Panc1 (cell line): Measurements from ENCODE around the gene IGF1. TPM values are rescaled to one million over a fixed set of nuclear protein-coding genes. Genes with fewer than 3 reads are reported as not detected.

Experiments used
- ATAC-seq: fragments of 200-7000 bp; cut with Tn5 transposase; 2 replicates; pipeline ENCODE4 v1.9.1; 2020; ENCODE audit warnings: mild to moderate bottlenecking, moderate library complexity
- BruUV-seq: library from RNA; stranded (reverse); fragments of 400-500 nt; replicated peaks from 2 replicates; lab custom pipeline; 2021; lab: Mats Ljungman, UMichigan
- CTCF ChIA-PET: fragments of 300-600 bp; sonication (Branson Sonifier 250); formaldehyde crosslinking; loops from one replicate; lab custom pipeline; 2022; ENCODE audit warnings: antibody characterized with exemption; lab: Charles Lee
- POLR2A ChIA-PET: fragments of 300-600 bp; sonication (Branson Sonifier 250); formaldehyde crosslinking; loops from one replicate; lab custom pipeline; 2022; ENCODE audit warnings: antibody characterized with exemption; lab: Charles Lee
- DNase-seq: peaks from one replicate; pipeline ENCODE4 v3.0.0-alpha.2; 2010; ENCODE audit warnings: low read depth, low spot score
- H3K27ac ChIP-seq: 2 replicates; pipeline ENCODE4 v1.5.1; 2011; ENCODE audit warnings: mild to moderate bottlenecking, low read length, inconsistent platforms
- H3K27me3 ChIP-seq: fragments of 200-500 bp; sonication (Bioruptor generic); 2 replicates; pipeline ENCODE4 v1.6.0; 2014; ENCODE audit warnings: low read length, inconsistent platforms; ENCODE audit not compliant: control insufficient read depth, insufficient read depth
- H3K36me3 ChIP-seq: fragments of 200-500 bp; sonication (Bioruptor generic); 2 replicates; pipeline ENCODE4 v1.5.1; 2014; ENCODE audit warnings: inconsistent platforms, mild to moderate bottlenecking, low read length, moderate library complexity; ENCODE audit not compliant: control insufficient read depth, insufficient read depth
- H3K4me1 ChIP-seq: 2 replicates; pipeline ENCODE4 v1.5.1; 2011; ENCODE audit warnings: inconsistent platforms, mild to moderate bottlenecking, low read length, moderate library complexity; ENCODE audit not compliant: control insufficient read depth, insufficient read depth
- H3K4me3 ChIP-seq, 2 experiments: 2 replicates each; pipeline ENCODE4 v1.5.1; 2011 to 2012; ENCODE audit warnings: low read depth in 2 of 2, low read length in 2 of 2, mild to moderate bottlenecking in 2 of 2, inconsistent platforms in 1 of 2, moderate library complexity in 1 of 2
- H3K9me3 ChIP-seq: fragments of 200-500 bp; sonication (Bioruptor generic); 2 replicates; pipeline ENCODE4 v1.5.1; 2014; ENCODE audit warnings: low read depth, mild to moderate bottlenecking, inconsistent platforms, low read length, moderate library complexity; ENCODE audit not compliant: control insufficient read depth, insufficient read depth
- POLR2AphosphoS5 ChIP-seq: IDR thresholded peaks from 2 replicates; pipeline ENCODE4 v1.6.1; 2012; ENCODE audit warnings: mild to moderate bottlenecking, low read depth, low read length, moderate library complexity
- REST ChIP-seq, 2 experiments: IDR thresholded peaks; 2 replicates each; pipeline ENCODE4 v1.6.1; 2011 to 2012; ENCODE audit warnings: low read depth in 2 of 2, control low read depth in 1 of 2, low read length in 1 of 2, mild to moderate bottlenecking in 1 of 2, moderate library complexity in 1 of 2; ENCODE audit not compliant: insufficient read depth in 1 of 2
- SIN3A ChIP-seq: IDR thresholded peaks from 2 replicates; pipeline ENCODE4 v1.6.1; 2012; ENCODE audit warnings: low read depth, mild to moderate bottlenecking, low read length, moderate library complexity, borderline replicate concordance; ENCODE audit not compliant: insufficient read depth
- TCF7L2 ChIP-seq: IDR thresholded peaks from 2 replicates; pipeline ENCODE4 v1.6.1; 2011; ENCODE audit warnings: mild to moderate bottlenecking, low read depth, low read length, inconsistent platforms
- in situ Hi-C: cut with HindIII; loops from 2 replicates; pipeline ENCODE4 v1.10.0; 2016; ENCODE audit warnings: low sequenced_read_pairs, low pct_unique_long_range_greater_than_20kb
- intact Hi-C: fragments of 100-400 bp; cut with micrococcal nuclease; formaldehyde crosslinking; loops from one replicate; pipeline ENCODE4 v1.10.0; 2022; ENCODE audit not compliant: unreplicated experiment
- total RNA-seq: library from RNA; stranded (reverse); gene quantifications from one replicate; pipeline ENCODE4 v1.2.1, GENCODE V29; 2021; ENCODE audit not compliant: unreplicated experiment
- TF ChIP-seq, protein P1 (sequence below): fragments of 450-650 bp; IDR thresholded peaks from 2 replicates; pipeline ENCODE4 v1.5.1; 2017; ENCODE audit warnings: mild to moderate bottlenecking

IGF1 gene
- total RNA-seq, 1 experiment from 2014 or later: not detected

DNA sequence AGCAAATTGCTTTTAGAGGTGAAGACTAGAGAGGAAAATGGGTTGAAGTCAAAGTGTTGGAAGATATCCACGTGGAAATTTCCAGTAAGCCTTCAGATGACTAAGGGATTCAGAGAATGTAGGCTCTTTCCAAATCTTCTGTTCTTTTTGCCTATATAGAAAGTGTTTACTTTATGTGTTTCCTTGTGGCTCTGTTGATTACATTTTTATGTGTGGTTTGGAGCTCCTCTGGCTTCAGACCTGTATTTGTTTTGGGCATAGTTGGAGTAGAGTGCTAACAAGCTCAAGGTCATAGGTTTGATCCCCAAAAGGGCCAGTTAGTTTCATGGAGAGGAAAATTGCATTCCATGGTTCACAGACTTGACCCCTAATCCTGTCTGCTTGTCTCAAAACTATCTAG is 91.9 kb downstream of the IGF1 start:
- CTCF ChIA-PET: no interaction called here
- Histone ChIP-seq H3K4me1 (no peaks in the 10 kb centered on the region), H3K9me3 (no peaks in the 10 kb centered on the region), H3K36me3 (no peaks in the 10 kb centered on the region), H3K27me3 (no peaks in the 10 kb centered on the region), H3K4me3 (no peak overlapping the region), H3K27ac (no peak overlapping the region)
- no peak for DNase-seq
- intact Hi-C loops: no loop called here
- in situ Hi-C loops: no loop called here
- TF ChIP-seq REST (IDR thresholded peaks at IDR 0.05; ENCODE audit: insufficient read depth in 1 of 2, low read depth in 2 of 2, low read length in 1 of 2) (no peak), TCF7L2 (no peak), POLR2AphosphoS5 (no peak), SIN3A (no peak)
- TF ChIP-seq, protein P1, sequence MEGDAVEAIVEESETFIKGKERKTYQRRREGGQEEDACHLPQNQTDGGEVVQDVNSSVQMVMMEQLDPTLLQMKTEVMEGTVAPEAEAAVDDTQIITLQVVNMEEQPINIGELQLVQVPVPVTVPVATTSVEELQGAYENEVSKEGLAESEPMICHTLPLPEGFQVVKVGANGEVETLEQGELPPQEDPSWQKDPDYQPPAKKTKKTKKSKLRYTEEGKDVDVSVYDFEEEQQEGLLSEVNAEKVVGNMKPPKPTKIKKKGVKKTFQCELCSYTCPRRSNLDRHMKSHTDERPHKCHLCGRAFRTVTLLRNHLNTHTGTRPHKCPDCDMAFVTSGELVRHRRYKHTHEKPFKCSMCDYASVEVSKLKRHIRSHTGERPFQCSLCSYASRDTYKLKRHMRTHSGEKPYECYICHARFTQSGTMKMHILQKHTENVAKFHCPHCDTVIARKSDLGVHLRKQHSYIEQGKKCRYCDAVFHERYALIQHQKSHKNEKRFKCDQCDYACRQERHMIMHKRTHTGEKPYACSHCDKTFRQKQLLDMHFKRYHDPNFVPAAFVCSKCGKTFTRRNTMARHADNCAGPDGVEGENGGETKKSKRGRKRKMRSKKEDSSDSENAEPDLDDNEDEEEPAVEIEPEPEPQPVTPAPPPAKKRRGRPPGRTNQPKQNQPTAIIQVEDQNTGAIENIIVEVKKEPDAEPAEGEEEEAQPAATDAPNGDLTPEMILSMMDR: no peak
- no peak for ATAC-seq
- no TSS peak for BruUV-seq
- POLR2A ChIA-PET: no interaction called here

DNA sequence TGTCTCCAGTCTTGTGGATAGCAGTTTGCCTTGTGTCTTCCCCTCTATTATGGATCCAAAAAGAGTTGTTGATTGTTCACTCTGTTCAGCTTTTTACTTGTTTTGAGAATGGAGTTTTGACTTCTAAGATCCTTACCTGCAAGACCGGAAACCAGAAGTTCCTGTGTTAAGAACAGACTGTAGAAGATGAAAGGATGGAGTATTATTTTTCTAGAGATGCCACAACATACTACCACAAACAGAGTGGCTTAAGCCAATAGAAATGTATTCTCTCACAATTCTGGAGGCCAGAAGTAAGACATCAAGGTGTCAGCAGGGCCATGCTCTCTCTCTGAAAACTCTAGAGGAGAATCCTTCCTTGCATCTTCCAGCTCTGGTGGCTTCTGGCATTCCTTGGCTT is 95.0 kb downstream of the IGF1 start:
- Histone ChIP-seq H3K9me3 (no peaks in the 10 kb centered on the region), H3K27ac (no peak overlapping the region), H3K36me3 (no peaks in the 10 kb centered on the region), H3K27me3 (no peaks in the 10 kb centered on the region), H3K4me1 (no peaks in the 10 kb centered on the region), H3K4me3 (no peak overlapping the region)
- ChIA-PET CTCF (no interaction called here), POLR2A (no interaction called here)
- in situ Hi-C loops (no loop called here), intact Hi-C loops (no loop called here)
- TF ChIP-seq SIN3A (no peak), POLR2AphosphoS5 (no peak), REST (IDR thresholded peaks at IDR 0.05; ENCODE audit: insufficient read depth in 1 of 2, low read depth in 2 of 2, low read length in 1 of 2) (no peak), TCF7L2 (no peak)
- TF ChIP-seq, protein P1: no peak
- BruUV-seq: no TSS peak
- DNase-seq (no peak), ATAC-seq (no peak)
